ENCODE data around the gene GUCY2C.
A peak's percentile ranks its signal among the peaks of the same experiment; 100 is the strongest.
"Not testable (repeated sequence)": the region's sequence is repeated elsewhere in the genome, so short reads cannot be mapped to it uniquely, and the experiment has no call there.

Gene GUCY2C

GRCh38 chr12:14696265-14696741 lies at the start of gene GUCY2C:
Gene GUCY2C (minus strand): TSS chr12:14696599. CDS start chr12:14696448, 151 bp downstream.
- H3K27ac ChIP-seq, result no peak within 1 kb of the TSS

GRCh38 chr12:14743061-14743460 lies 46.7 kb upstream of the GUCY2C start:
- no peak for DNase-seq (ENCODE audit: low read depth, low spot score)
- no peak overlapping the region for H3K27ac ChIP-seq

More at GRCh38 chr12:14696265-14696741, at the start of gene GUCY2C:
- DNase-seq (ENCODE audit: low read depth, low spot score), result no peak

- no peak overlapping the region for H3K27ac ChIP-seq
- no peak for DNase-seq (ENCODE audit: low read depth, low spot score)
These were observed 45.5 kb upstream of the GUCY2C start for GRCh38 chr12:14741942-14742341.

- H3K27ac ChIP-seq, result no peak overlapping the region
- no peak for DNase-seq (ENCODE audit: low read depth, low spot score)
These were observed 44.8 kb upstream of the GUCY2C start for GRCh38 chr12:14741153-14741552.

GRCh38 chr12:14736441-14736840 lies 40.0 kb upstream of the GUCY2C start:
- H3K27ac ChIP-seq; DNase-seq (ENCODE audit: low read depth, low spot score): not testable (repeated sequence)

GRCh38 chr12:14731821-14732220 lies 35.4 kb upstream of the GUCY2C start:
- no peak overlapping the region for H3K27ac ChIP-seq
- DNase-seq (ENCODE audit: low read depth, low spot score), result no peak

- H3K27ac ChIP-seq, result no peak overlapping the region
- DNase-seq (ENCODE audit: low read depth, low spot score), result no peak
These were observed 33.2 kb upstream of the GUCY2C start for GRCh38 chr12:14729586-14729985.

- no peak overlapping the region for H3K27ac ChIP-seq
- DNase-seq (ENCODE audit: low read depth, low spot score), result peak; percentile 2
These were observed 27.4 kb upstream of the GUCY2C start for GRCh38 chr12:14723763-14724162.

- no peak overlapping the region for H3K27ac ChIP-seq
- no peak for DNase-seq (ENCODE audit: low read depth, low spot score)
These were observed 20.5 kb upstream of the GUCY2C start for GRCh38 chr12:14716848-14717444.

GRCh38 chr12:14714437-14714836 lies 18.0 kb upstream of the GUCY2C start:
- no peak overlapping the region for H3K27ac ChIP-seq
- no peak for DNase-seq (ENCODE audit: low read depth, low spot score)

- DNase-seq (ENCODE audit: low read depth, low spot score), result no peak
These were observed 14.4 kb upstream of the GUCY2C start for GRCh38 chr12:14710632-14711320.

GRCh38 chr12:14701809-14702568 lies 5.6 kb upstream of the GUCY2C start:
- H3K27ac ChIP-seq, result no peak overlapping the region
- no peak for DNase-seq (ENCODE audit: low read depth, low spot score)

More at GRCh38 chr12:14710632-14711320, 14.4 kb upstream of the GUCY2C start:
- H3K27ac ChIP-seq, result no peak overlapping the region

- no peak for DNase-seq (ENCODE audit: low read depth, low spot score)
- H3K27ac ChIP-seq, result no peak overlapping the region
These were observed 4.5 kb upstream of the GUCY2C start for GRCh38 chr12:14700935-14701334.

GRCh38 chr12:14699923-14700322 lies 3.5 kb upstream of the GUCY2C start:
- no peak for DNase-seq (ENCODE audit: low read depth, low spot score)
- H3K27ac ChIP-seq, result no peak overlapping the region

- no peak overlapping the region for H3K27ac ChIP-seq
- DNase-seq (ENCODE audit: low read depth, low spot score), result no peak
These were observed 2.2 kb upstream of the GUCY2C start for GRCh38 chr12:14698555-14698954.

- no peak for DNase-seq (ENCODE audit: low read depth, low spot score)
- no peak overlapping the region for H3K27ac ChIP-seq
These were observed 671 bp downstream of the GUCY2C start for GRCh38 chr12:14695715-14696141.

- no peak for DNase-seq (ENCODE audit: low read depth, low spot score)
- H3K27ac ChIP-seq, result no peak overlapping the region
These were observed 1.4 kb downstream of the GUCY2C start for GRCh38 chr12:14694970-14695369.

- no peak for DNase-seq (ENCODE audit: low read depth, low spot score)
- no peak overlapping the region for H3K27ac ChIP-seq
These were observed 2.2 kb downstream of the GUCY2C start for GRCh38 chr12:14694145-14694714.

GRCh38 chr12:14693116-14693515 lies 3.3 kb downstream of the GUCY2C start:
- DNase-seq (ENCODE audit: low read depth, low spot score), result no peak
- no peak overlapping the region for H3K27ac ChIP-seq

GRCh38 chr12:14691560-14691959 lies 4.8 kb downstream of the GUCY2C start:
- no peak for DNase-seq (ENCODE audit: low read depth, low spot score)
- H3K27ac ChIP-seq, result no peak overlapping the region

GRCh38 chr12:14689996-14690395 lies 6.4 kb downstream of the GUCY2C start:
- no peak for DNase-seq (ENCODE audit: low read depth, low spot score)
- H3K27ac ChIP-seq, result no peak overlapping the region

Measured in epithelial cell of prostate (primary cell).